GM19395 (cell line): Measurements from ENCODE around the gene OVAAL.
"Not testable (repeated sequence)": the region's sequence is repeated elsewhere in the genome, so short reads cannot be mapped to it uniquely, and the experiment has no call there.

Experiments
- ATAC-seq: cut with Tn5 transposase; IDR thresholded peaks from one replicate; pipeline ENCODE4 v1.9.1; 2021; ENCODE audit warnings: mild to moderate bottlenecking, moderate library complexity; ENCODE audit not compliant: unreplicated experiment

Gene OVAAL

DNA sequence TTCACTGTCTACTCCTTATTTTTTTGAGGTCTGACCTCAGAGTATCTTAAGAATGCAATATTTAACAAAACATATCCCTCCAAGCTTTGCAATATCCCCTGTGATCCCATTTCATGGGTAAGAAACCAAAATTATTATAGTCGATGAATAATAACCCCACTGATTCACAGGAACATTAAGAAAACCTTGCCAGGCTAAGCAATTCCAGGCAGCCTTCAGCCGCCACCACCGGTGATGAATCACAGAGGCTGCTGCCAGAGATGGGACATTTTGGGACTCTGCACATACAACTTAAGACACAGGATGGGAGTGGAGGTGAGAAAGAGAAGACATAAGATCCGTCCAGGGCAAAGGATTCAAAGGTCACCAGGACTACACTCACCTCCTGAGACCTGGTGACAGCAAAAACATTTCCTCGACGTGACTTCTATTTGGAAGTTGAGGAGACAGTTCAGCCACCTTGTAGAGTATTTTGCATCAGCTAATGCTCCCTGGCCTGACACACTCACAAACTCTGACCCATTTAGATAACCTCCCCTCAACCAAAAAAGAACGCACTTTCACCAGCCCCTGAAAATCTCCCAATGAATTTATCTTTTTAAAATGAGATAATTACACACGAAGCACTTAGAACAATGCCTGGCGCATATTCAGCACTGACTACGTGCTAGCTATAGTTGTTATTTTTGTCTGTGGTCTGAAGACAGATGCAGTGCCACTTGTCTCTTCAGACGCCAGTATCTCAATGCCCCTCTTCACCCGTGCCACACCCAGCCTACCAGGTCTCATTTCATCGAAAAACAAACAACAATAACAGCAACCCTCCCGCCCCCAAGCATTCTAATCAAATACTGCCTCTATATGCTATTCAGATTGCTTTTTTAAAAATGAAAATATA is 17.8 kb upstream of the OVAAL start:
- no peak for ATAC-seq

DNA sequence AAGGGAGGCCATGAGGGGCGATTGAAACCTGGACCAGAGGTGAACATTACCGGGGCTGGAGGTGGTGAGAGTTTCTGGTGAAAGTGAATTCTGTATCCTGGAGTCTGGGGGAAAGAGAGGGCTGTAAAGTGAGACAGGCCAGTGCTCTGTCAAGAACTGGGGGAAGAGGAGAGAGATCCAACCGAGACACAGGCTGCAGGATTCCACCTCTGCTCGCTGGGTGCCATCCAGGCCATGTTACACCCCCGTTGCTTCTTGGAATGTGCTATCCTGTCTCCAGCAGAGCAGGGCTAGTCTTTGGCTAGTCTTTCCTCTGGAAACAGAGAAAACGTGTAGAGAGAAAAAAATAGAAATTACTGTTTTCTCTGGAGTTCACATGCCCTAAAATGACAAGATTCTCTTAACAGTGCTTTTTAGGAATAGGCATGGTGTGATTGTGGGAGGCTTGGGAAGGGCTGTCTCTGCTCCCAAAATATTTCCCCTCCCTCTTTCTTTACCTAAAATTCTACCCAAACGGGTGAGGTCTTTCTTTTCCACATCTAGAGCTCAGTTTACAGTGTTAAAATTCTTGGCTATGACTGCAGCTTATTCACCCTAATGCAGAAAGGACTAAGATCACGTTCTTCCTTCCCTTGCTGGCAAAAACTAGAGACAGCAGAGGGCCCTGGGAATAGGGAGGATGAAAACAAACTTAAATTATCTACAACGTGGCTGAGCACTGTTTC is 16.5 kb upstream of the OVAAL start:
- no peak for ATAC-seq

DNA sequence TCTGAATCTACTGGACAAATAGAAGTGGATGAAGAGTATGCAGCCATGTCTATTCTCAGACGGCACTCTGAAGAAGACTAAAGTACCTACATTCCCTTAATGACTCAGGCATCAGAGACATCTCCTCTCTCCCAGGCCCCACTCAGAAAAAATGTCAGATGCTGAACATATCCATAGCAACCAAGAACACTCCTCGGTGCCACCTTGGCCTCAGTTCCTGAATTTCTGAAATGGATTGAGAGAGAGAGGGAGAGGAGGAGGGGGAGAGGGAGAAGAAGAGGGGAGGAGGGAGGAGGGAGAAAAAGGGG is 16.0 kb upstream of the OVAAL start:
- no peak for ATAC-seq

DNA sequence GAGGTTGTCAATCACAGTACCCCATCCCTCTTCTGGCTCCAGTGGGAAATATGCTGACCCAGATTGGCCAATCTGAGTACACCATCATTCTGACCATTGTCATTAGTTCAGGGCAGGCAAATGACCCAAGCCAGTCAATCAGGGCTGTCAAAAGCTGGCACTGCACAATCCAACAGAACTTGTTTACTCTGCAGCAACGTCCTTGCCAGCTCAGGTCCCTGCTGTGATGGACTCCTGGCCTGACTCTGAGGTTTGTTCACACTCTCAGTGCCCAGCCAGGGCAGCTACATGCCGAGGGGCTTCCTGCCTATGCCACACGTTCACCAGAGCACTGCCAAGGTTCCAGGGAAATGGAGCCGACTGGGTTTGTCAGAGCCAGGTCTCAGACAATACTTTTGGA is 14.7 kb upstream of the OVAAL start:
- ATAC-seq: no peak

DNA sequence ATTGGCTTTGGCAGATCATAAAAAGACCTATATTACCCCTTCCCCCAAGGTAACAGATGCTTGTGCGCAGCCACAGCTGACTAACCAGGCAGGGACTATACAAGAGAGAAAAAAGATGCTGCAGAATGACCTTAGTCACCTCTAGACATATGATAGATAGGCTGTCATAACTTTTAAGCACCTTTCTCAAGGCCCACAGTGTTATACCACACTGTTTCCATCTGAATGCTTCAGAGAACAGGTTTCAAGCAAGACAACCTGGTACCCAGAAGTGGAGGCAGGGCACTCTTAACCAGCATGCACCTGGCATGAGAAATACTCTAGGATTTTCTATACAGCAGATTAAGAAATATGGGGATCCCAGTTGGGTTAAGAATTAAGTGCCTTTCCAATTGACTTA is 12.8 kb upstream of the OVAAL start:
- no peak for ATAC-seq

DNA sequence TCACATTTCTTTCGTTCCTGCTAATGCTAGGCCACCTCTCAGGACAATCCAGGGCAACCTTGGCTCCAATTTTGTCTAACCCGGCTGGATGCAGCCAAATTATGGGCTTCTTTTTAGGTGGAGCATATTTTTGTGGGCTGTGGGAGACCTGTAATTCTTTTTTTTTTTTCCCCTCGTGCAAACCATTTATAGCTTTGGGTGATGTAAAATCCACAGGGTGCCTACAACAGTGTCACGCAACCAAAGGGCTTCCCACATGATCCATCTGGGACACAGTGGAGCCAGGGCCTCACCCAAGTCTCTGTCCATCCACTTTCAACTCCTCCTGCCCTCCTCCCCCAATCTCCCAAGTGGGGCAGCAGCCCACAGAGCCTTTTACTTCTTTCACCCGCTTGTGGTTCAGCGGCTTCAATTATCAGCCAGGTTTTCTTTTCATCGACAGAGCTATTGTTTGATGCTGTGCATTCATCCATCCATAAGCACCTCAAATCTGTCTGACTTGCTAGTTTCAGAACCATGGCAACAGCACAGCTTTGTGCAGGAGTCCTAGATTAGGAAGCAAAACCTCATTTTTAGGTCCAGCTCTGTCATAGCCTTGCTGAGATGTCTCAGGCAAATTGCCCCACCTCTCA is 10.0 kb upstream of the OVAAL start:
- ATAC-seq: no peak

DNA sequence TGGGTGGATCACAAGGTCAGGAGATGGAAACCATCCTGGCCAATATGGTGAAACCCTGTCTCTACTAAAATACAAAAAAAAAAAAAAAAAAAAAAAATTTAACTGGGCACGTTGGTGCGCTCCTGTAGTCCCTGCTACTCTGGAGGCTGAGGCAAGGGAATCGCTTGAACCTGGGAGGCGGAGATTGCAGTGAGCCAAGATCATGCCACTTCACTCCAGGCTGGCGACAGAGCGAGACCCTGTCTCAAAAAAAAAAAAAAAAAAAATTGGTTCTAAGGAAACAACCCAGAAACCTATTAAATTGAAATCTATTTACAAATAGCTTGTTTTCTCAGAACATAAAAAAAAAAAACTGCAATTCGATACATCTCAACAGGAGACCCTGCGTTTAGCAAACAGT is 9.0 kb upstream of the OVAAL start:
- ATAC-seq: not testable (repeated sequence)

DNA sequence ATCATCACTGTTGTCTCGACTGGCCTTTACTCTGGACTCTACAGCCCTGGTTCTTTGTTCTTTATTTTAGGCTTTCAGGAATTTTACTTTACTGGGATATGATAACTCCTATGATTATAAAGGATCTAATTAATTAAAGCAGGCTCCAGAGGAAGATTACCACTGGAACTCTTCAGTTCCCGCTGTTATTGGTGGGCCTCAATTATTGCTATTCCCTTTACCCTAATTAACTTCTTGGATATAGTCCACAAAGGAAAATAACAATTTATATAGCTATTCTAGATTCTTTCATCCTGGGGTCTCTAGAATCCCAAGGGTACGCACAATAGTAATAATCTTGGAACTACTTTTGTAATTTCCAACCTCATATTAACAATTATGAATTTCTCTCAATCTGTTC is 8.5 kb upstream of the OVAAL start:
- no peak for ATAC-seq

DNA sequence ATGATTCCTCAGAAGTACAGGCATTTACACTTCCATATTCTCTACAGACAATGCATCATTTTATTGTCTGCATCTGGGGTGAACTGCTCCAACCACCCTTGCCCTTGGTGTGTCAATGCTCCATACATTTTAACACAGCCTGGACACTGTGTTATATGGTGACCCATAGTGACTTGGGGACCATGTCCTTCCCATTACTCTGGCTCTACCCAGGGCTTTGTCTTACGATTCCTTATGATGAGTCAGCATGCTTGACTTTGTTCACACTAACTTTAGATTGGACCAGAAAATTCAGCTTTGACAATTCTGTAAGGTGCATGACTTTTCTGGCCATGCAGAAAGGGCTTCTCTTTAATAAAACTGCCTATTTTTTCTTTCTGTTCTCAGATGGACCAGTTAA is 6.8 kb upstream of the OVAAL start:
- no peak for ATAC-seq

DNA sequence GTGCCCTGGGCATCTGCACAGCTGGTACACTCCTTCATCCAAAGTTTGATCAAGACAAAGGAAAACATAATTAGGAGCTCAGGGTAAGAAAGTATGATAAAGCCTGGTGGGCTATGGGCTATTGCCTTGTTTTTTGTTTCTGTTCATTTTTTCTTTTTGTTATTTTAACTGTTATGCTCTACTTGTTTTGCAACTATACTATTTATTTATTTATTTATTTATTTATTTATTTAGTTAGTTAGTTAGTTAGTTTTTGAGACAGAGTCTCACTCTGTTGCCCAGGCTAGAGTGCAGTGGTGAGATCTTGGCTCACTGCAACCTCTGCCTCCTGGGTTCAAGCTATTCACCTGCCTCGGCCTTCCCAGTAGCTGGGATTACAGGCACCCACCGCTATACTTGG is 5.7 kb upstream of the OVAAL start:
- not testable (repeated sequence) for ATAC-seq

DNA sequence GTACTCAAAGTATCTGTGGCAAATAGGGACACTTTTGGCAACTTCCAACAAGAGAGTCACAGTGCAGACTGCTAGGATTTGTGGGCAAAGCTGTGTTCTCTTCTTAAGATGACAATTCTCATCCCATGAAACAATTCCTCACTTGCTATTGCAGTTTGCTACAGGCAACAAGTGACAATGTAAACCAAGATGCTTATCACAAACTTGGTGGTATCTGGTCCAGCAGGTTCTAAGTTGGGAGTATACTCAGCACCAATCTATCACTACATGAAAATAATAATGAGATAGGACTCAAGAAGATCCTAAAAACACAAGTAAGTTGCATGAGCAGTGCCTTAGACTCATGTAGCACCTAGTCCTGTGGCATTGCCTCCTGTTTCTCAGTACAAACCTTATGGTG is 3.4 kb upstream of the OVAAL start:
- no peak for ATAC-seq

DNA sequence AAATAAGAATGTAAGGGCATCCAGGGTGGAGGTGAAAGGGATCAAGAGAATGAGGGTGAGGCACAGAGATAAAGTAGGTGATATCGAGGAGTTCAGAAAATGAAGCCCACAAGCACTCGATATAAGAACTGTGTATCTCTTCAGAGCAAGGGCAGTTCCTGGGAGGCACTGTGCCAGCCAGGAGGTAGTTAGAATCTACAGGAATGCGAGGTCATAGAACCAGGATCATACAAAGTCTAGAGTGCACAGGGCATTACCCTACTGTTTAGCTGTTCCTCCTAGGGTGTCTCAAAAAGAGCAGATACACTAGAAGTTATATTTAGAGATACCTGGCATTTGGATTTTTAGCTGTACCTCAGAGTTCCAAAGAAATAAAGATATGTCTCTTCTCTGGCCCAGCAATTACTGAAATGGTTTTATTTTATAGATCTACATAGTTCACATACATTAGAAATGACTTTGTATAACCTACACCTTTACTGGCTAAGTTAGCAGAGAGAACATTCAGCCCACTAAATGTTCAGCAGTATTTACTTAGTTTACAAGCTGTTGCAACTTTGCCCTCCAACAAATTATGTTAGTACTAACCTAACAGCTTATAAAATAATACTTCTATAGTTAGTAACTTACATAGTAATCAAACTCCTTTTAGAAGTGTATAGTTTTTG is 1.6 kb downstream of the OVAAL start:
- ATAC-seq: no peak

DNA sequence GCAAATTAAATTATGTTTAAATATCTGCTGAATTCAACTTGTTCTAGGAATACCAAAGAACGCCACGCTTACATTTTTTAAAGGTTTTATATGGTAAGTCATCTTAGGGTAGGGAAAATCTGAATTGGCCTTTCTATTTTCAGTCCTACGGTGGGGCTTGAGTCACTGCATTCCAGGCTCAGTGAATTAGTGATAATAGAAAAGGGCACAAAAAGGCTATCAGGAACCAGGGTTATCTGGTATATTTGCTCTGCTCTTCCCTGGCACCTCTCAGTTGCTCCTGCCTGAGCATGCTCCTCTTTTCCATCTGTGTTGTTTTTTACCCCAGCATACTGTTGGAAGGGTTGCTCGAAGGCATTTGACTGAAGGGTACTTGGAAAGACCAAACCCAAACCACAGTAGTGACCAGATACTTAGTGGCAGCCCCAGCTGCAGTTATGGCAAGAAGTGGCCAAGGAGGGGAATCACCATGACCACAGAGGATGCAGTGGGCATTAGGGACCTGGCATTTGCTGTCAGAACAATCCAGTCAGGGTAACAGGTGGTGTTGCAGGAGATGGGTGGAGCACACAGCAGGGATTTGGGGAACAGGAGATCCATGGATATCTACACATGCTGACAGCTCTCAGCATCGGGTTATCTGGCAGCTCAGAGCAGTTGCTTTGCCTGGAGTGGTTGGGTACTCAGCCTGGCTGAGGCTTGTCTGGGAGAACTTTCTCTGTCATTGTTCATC is 2.3 kb downstream of the OVAAL start:
- ATAC-seq: no peak

DNA sequence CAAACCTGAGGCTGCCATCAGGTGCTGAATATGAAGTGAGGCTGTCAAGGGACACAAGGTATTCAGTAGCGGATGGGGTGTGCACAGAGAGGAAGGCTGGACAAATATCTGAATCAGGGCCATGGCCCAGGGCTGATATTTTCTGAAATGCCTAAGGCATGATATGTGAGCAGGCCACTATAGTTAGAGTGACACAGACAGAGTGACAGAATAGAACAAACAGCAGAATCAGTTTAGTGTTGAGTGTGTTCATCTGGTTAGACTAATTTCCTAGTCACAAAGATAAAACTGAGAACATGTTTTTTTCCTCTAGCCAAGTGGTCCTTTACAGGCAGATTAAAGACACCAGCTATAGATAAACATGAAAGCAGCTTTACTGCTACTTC is 3.9 kb downstream of the OVAAL start:
- no peak for ATAC-seq

DNA sequence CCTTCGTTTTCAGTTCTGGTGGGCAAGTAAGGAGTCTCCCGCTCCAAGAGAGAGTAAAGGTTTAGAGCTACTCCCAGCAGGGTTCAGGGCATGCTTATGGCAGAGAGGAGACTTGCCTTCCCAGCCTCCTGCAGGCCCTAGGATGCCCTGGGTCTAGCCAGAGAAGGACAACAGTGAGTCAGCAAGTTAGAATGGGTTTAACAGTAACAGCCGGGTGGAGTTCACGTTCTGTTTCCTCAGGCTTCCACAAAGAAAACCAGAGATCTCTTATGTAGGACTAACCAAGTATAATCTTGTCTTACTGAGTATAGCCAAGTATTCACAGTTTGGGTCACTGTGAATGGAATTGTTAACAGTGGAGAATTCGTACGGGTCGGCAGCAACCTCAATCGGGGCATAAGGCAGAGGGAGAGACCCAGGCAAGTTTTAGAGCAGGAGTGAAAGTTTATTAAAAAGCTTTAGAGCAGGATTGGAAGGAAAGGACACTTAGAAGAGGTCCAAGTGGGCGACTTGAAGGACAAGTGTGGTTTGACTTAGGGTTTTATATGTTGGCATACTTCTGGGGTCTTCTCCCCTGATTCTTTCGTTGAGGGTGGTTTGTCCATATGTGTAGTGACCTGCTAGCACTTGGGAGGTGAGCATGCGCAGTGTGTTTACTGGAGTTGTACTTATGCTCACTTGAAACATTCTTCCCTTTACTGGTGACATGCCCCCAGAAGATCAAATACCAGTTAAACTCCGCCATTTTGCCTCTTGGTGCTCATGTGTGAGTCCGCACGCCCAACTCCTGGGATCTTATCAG is 4.5 kb downstream of the OVAAL start:
- ATAC-seq: no peak

DNA sequence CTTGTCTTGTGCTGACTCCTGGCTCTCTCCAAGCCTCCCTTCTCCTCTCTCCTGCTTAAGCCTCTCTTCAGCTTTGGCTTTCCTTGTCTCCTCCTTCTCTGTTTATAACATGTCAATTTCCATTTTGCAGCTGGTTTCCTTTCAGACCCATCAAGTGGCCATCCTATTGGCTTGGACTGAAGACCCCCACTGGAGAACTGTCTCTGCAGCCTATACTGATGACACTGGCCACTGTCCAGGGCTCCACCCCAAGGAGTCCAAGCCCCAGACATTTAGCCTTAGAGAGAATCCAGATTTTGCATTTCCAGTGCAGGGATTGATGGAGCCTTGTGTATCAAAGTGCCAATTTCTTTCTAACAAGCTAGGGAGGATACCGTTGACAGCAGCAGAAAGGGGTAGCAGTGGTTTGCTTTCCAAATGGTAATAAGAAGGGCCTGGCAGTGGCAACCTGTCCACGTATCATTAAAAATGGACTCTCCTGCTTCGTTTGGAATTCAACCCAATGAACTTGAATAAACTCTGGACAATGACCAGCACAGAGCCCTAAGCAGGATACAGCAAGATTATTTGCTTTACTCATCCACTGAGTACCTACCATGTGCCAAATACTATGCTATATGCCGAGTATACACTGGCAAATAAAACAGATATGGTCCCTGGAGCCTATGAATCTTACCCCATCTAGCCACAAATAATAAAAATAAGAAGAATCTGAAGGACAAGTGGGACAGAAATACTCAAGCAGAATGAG is 6.5 kb downstream of the OVAAL start:
- no peak for ATAC-seq

DNA sequence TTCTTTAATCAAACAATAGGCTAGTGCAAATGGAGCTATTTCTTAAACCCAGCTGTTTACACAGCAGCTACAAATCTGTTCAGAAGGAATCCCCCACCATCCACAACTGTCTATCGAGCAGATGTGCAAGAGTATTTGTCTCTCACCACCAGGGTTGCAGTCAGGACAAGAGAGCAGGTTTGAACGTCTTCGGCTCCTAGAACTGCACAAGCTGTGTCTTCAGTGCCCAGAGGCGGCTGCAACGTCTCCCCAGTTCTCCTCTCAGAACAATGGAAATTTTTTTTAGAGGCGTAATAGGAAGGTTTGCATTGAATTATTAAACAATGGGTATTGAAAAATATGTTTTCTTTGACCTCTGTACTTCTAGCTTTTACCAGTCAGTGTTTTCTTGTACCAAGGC is 7.3 kb downstream of the OVAAL start:
- ATAC-seq: no peak

DNA sequence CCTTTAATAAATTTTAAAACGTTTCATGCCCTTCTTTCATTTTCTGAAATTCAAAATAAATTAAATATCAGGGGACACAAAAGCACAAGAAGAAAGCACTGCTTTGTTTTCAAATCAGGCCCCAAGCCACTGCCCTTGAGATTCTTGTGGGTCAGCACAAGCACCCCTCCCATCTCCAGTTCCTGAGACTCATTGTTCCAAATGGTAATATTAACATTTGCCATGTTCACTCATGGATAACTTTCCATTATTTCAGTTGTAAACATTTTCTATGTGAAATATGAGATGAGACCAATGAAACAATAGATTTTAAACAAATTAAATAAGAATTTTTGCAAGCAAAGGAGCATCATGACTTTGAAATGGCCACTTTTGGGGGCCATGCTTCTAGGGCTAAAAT is 7.7 kb downstream of the OVAAL start:
- no peak for ATAC-seq

DNA sequence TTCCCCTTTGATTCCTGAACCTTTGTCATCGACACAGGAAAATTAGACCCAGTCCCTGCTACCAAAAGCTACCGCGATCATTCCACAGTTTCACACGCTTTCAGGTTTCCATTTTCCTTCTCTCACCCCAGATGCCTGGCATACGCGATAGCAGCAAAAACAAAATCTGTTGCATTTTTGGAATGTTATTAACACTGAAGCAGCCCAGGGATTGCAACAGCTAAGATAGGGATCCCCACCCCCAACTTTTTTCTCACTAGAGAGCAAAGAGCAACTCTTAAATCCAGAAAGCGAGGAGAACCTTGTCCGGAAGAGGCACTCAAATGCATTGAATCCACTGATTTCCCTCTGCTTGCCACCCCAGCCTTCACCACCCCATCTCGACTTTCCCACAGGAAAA is 8.9 kb downstream of the OVAAL start:
- ATAC-seq: no peak
